PC-3 (cell line): Measurements from ENCODE around the gene CALHM2. TPM values are rescaled to one million over a fixed set of nuclear protein-coding genes. Genes with fewer than 3 reads are reported as not detected.

Experiments
- ATAC-seq: fragments of 200-7000 bp; cut with Tn5 transposase; 2 replicates; pipeline ENCODE4 v1.9.1; 2020; ENCODE audit warnings: mild to moderate bottlenecking, moderate library complexity
- BruUV-seq: library from RNA; stranded (reverse); fragments of 400-500 nt; replicated peaks from 2 replicates; lab custom pipeline; 2021; lab: Mats Ljungman, UMichigan
- CTCF ChIA-PET: fragments of 300-600 bp; sonication (Branson Sonifier 250); formaldehyde crosslinking; loops from one replicate; lab custom pipeline; 2022; ENCODE audit warnings: antibody characterized with exemption; lab: Charles Lee
- POLR2A ChIA-PET: fragments of 300-600 bp; sonication (Branson Sonifier 250); formaldehyde crosslinking; loops from one replicate; lab custom pipeline; 2022; ENCODE audit warnings: antibody characterized with exemption; ENCODE audit not compliant: unreplicated experiment; lab: Charles Lee
- DNase-seq: peaks from one replicate; pipeline ENCODE4 v3.0.0-alpha.2; 2015
- H2AFZ ChIP-seq: fragments of 300-600 bp; sonication (generic); 2 replicates; pipeline ENCODE4 v1.6.0; 2016; ENCODE audit warnings: antibody characterized with exemption, low read length
- H3F3A ChIP-seq: fragments of 300-600 bp; sonication (generic); one replicate; pipeline ENCODE4 v1.6.0; 2017; ENCODE audit warnings: antibody characterized with exemption, low read length, control low read depth, mild to moderate bottlenecking; ENCODE audit not compliant: unreplicated experiment
- H3K27ac ChIP-seq: fragments of 300-600 bp; sonication (generic); 2 replicates; pipeline ENCODE4 v1.5.1; 2016; ENCODE audit warnings: mild to moderate bottlenecking, low read length
- H3K27me3 ChIP-seq: fragments of 300-600 bp; sonication (generic); 2 replicates; pipeline ENCODE4 v1.6.1; 2016; ENCODE audit warnings: low read length, mixed read lengths
- H3K36me3 ChIP-seq: fragments of 300-600 bp; sonication (generic); 2 replicates; pipeline ENCODE4 v1.6.1; 2016; ENCODE audit warnings: low read depth, mixed run types, low read length, mixed read lengths
- H3K4me1 ChIP-seq: fragments of 300-600 bp; sonication (generic); 2 replicates; pipeline ENCODE4 v1.5.1; 2016; ENCODE audit warnings: low read length; ENCODE audit not compliant: insufficient read depth
- H3K4me2 ChIP-seq: fragments of 300-600 bp; sonication (generic); 2 replicates; pipeline ENCODE4 v1.6.0; 2016; ENCODE audit warnings: low read length
- H3K4me3 ChIP-seq: fragments of 300-600 bp; sonication (generic); 2 replicates; pipeline ENCODE4 v1.5.1; 2016; ENCODE audit warnings: mild to moderate bottlenecking, low read length, mixed read lengths
- H3K79me2 ChIP-seq: fragments of 300-600 bp; sonication (generic); 2 replicates; pipeline ENCODE4 v1.6.1; 2017; ENCODE audit warnings: low read length, mixed read lengths
- H3K9ac ChIP-seq: fragments of 300-600 bp; sonication (generic); 2 replicates; pipeline ENCODE4 v1.6.0; 2016; ENCODE audit warnings: mild to moderate bottlenecking, low read length
- H3K9me2 ChIP-seq: fragments of 300-600 bp; sonication (generic); replicated peaks from 2 replicates; pipeline ENCODE4 v1.6.1; 2016; ENCODE audit warnings: mixed run types, low read length, mixed read lengths
- H3K9me3 ChIP-seq: fragments of 300-600 bp; sonication (generic); 2 replicates; pipeline ENCODE4 v1.6.1; 2016; ENCODE audit warnings: low read length, mixed read lengths
- H4K20me1 ChIP-seq: fragments of 300-600 bp; sonication (generic); 2 replicates; pipeline ENCODE4 v1.6.1; 2016; ENCODE audit warnings: low read length, mixed read lengths
- EZH2 ChIP-seq: fragments of 300-600 bp; sonication (generic); IDR thresholded peaks from one replicate; pipeline ENCODE4 v1.6.1; 2017; ENCODE audit warnings: antibody characterized with exemption, mild to moderate bottlenecking, low read length; ENCODE audit not compliant: unreplicated experiment
- EZH2phosphoT487 ChIP-seq: fragments of 300-600 bp; sonication (generic); IDR thresholded peaks from 2 replicates; pipeline ENCODE4 v1.6.1; 2018; ENCODE audit warnings: mild to moderate bottlenecking, antibody characterized with exemption, low read length, borderline replicate concordance
- intact Hi-C: fragments of 100-400 bp; cut with micrococcal nuclease; formaldehyde crosslinking; loops from 2 replicates; pipeline ENCODE4 v1.9.0; 2023
- total RNA-seq: library from RNA; depleted of rRNA; stranded (reverse); fragments of >200 nt; gene quantifications from 2 replicates; pipeline ENCODE4 v1.2.3, GENCODE V29; 2014
- TF ChIP-seq, protein P1 (sequence below): fragments of 300-600 bp; sonication (generic); conservative IDR thresholded peaks from 2 replicates; pipeline ENCODE4 v1.5.1; 2017; ENCODE audit warnings: antibody characterized with exemption, low read depth, mild to moderate bottlenecking, low read length

CALHM2 gene
- total RNA-seq, 1 experiment from 2014 or later, result 1.3 TPM

DNA sequence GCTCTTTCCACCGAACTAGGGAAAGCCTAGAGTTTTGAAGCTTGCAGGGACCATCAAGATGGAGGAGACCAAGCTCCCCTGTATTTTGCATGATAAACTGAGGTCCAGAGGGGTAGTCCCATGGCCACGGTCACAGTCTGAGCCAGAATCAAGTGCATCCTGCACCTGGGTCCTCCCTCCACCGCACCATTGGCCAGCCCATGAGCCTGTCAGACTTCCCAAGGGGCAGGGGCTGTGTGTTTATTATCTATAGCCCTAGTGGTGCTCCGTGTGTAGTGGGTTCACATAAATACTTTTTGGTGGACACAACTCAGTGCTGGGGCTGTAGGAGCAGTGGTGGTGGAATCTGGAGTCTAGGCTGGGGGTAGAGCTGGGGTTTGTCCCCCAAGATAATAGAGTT is 23.3 kb upstream of the CALHM2 start:
- no TSS peak for BruUV-seq
- Histone ChIP-seq H3K36me3 (no peaks in the 10 kb centered on the region; the same call in 1 of the 2 replicates), H3K9me3 (no peaks in the 10 kb centered on the region), H4K20me1 (no peaks in the 10 kb centered on the region), H3K4me3 (no peak overlapping the region), H3K9ac (no peak overlapping the region), H3K27ac (no peak overlapping the region), H3K9me2 (no peaks in the 10 kb centered on the region), H3K79me2 (no peaks in the 10 kb centered on the region), H3F3A (no peaks in the 10 kb centered on the region), H2AFZ (no peak overlapping the region), H3K27me3 (no peaks in the 10 kb centered on the region), H3K4me2 (no peak overlapping the region), H3K4me1 (peaks cover 32% of the 10 kb centered on the region)
- POLR2A ChIA-PET, result no interaction called here
- CTCF ChIA-PET, result no interaction called here
- ATAC-seq (no peak), DNase-seq (no peak)
- TF ChIP-seq, protein P1, sequence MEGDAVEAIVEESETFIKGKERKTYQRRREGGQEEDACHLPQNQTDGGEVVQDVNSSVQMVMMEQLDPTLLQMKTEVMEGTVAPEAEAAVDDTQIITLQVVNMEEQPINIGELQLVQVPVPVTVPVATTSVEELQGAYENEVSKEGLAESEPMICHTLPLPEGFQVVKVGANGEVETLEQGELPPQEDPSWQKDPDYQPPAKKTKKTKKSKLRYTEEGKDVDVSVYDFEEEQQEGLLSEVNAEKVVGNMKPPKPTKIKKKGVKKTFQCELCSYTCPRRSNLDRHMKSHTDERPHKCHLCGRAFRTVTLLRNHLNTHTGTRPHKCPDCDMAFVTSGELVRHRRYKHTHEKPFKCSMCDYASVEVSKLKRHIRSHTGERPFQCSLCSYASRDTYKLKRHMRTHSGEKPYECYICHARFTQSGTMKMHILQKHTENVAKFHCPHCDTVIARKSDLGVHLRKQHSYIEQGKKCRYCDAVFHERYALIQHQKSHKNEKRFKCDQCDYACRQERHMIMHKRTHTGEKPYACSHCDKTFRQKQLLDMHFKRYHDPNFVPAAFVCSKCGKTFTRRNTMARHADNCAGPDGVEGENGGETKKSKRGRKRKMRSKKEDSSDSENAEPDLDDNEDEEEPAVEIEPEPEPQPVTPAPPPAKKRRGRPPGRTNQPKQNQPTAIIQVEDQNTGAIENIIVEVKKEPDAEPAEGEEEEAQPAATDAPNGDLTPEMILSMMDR, result no peak
- TF ChIP-seq EZH2phosphoT487 (no peak), EZH2 (no peak)
- intact Hi-C loops, result no loop called here

DNA sequence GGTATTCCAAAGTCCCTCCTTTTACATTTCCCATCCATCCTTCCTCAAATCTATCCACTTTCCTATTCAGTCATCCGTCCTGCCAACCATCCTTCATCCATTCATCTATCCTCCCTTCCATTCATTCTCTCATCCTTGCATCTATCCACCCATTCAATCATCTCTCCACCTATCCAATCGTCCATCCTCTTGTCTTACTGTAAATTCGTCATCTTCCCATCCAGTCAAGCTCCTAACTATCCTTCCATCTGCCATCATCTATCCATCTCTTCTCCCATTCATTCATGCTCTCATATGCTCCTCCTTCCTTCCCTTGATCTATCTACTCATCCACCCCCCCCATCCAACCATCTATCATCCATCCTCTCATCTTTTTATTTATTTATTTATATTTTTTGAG is 21.9 kb upstream of the CALHM2 start:
- ChIA-PET CTCF (no interaction called here), POLR2A (no interaction called here)
- intact Hi-C loops, result no loop called here
- H3K9ac ChIP-seq, result no peak overlapping the region
- H3F3A ChIP-seq, result no peaks in the 10 kb centered on the region
- no peak overlapping the region for H2AFZ ChIP-seq
- peaks cover 22% of the 10 kb centered on the region for H3K4me1 ChIP-seq
- H3K4me3 ChIP-seq, result no peak overlapping the region
- no peaks in the 10 kb centered on the region for H3K27me3 ChIP-seq
- no peak overlapping the region for H3K27ac ChIP-seq
- BruUV-seq, result no TSS peak
- H3K79me2 ChIP-seq, result no peaks in the 10 kb centered on the region
- no peak overlapping the region for H3K4me2 ChIP-seq
- no peaks in the 10 kb centered on the region for H3K9me3 ChIP-seq
- ATAC-seq, result no peak
- H3K36me3 ChIP-seq, result no peaks in the 10 kb centered on the region; the same call in 1 of the 2 replicates
- H4K20me1 ChIP-seq, result no peaks in the 10 kb centered on the region
- DNase-seq, result no peak
- no peaks in the 10 kb centered on the region for H3K9me2 ChIP-seq
- TF ChIP-seq, protein P1, result no peak
- TF ChIP-seq EZH2 (no peak), EZH2phosphoT487 (no peak)

DNA sequence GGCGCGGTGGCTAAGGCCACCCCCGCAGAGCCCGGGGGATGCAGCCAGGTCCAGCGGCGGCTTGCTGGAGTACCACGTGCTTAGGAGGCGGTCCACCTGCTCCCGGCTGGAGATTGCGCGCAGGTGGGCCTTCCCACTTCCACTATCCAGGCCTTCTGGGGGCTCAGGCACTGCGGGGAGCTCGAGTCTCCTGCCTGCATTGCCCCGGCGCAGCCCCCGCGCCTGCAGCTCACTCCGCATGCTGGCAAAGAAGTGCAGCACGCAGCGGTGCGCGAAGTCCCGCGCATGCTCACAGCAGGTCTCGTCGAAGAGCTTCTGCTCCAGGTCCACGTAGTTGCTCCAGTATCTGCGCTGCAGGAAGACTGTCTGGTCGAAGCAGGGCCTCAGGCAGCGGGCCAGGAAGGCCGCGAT is 21.1 kb upstream of the CALHM2 start:
- no peak for TF ChIP-seq EZH2
- no peak for TF ChIP-seq EZH2phosphoT487
- Histone ChIP-seq H3K9me3 (no peaks in the 10 kb centered on the region), H3F3A (no peaks in the 10 kb centered on the region), H3K27me3 (no peaks in the 10 kb centered on the region), H3K9me2 (no peaks in the 10 kb centered on the region), H3K4me3 (no peak overlapping the region), H3K4me1 (peaks cover 15% of the 10 kb centered on the region), H3K9ac (no peak overlapping the region), H2AFZ (no peak overlapping the region), H3K27ac (no peak overlapping the region), H3K79me2 (no peaks in the 10 kb centered on the region), H3K36me3 (no peaks in the 10 kb centered on the region; the same call in 1 of the 2 replicates), H4K20me1 (no peaks in the 10 kb centered on the region), H3K4me2 (no peak overlapping the region)
- ChIA-PET POLR2A (no interaction called here), CTCF (no interaction called here)
- no peak for DNase-seq
- no peak for ATAC-seq
- no TSS peak for BruUV-seq
- intact Hi-C loops, result no loop called here
